Inflammatory macrophage treated with lipopolysaccharide for 1 hour (primary cell): ENCODE results near the gene ANG.
"Not testable (repeated sequence)": the region's sequence is repeated elsewhere in the genome, so short reads cannot be mapped to it uniquely, and the experiment has no call there.

Experiments
- DNase-seq, 2 donors: peaks; one replicate each; pipeline ENCODE4 v3.0.0-alpha.2; 2020 to 2022

ANG gene

GRCh38 chr14:20700965-20701364, 12.4 kb downstream of the ANG start:
- DNase-seq, result not testable (repeated sequence)

DNA sequence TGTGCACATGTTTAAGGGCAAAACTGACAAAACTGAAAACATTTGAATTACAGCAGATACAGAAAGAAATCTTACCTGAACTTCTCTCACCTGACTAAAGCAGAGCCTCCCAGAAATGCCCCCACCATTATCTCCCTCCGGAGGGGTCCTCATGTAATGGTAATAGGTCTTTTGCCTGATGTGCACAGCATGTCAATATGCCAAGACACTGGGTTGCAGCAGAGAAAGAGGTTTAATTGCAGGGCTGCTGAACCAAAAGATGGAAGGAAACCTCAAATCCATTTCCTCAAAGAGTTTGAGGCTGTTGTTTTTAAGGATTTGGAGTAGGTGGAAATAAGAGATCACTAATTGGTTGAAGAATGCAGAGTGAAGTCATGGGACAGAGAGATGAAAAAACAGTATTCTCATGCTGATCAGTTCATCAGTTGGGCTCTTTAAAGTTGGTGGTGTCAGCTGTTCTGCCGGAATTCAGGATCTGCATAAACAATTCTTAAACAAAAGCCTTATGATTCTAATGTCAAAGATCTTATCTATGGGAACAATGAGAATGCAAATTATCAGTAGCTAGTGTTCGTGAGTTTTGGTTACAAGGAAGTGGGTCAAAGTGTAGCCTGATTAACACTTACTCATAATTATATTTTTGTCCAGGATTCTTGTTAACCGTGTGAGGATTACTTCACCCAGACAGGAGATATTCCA, 18.2 kb downstream of the ANG start:
- no peak for DNase-seq

GRCh38 chr14:20707622-20708021, 19.1 kb downstream of the ANG start:
- DNase-seq, result peak in 1 of 2 donors; percentile 59

- no peak for DNase-seq
These were observed 22.7 kb downstream of the ANG start for GRCh38 chr14:20711261-20711660.

GRCh38 chr14:20711685-20712084, 23.1 kb downstream of the ANG start:
- DNase-seq, result no peak

GRCh38 chr14:20712904-20713303, 24.3 kb downstream of the ANG start:
- DNase-seq, result no peak

GRCh38 chr14:20714593-20715250, 26.2 kb downstream of the ANG start:
- DNase-seq, result peak; percentile 86 to 90

- DNase-seq, result no peak
These were observed 31.2 kb downstream of the ANG start for GRCh38 chr14:20719777-20720176.

GRCh38 chr14:20720741-20721140, 32.2 kb downstream of the ANG start:
- DNase-seq, result no peak

DNA sequence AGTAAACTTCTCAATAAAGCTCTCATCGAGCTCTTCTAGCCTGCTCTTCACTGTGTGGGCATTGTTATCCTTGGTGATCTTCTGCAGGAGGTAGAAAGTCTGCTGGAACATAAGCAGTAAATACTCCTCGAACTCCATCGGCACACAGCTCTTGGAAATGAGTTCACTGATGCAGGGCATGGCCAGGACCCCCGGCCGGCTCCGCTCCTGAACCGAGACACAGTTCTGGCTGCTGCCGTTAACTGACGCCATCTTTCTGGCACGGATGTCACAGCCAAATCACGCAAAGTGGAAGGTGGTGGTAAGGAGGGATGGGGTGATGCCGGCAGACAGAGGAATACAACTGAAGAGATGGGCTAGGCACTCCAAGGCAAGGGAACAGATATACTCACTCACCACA, 33.5 kb downstream of the ANG start:
- no peak for DNase-seq

DNA sequence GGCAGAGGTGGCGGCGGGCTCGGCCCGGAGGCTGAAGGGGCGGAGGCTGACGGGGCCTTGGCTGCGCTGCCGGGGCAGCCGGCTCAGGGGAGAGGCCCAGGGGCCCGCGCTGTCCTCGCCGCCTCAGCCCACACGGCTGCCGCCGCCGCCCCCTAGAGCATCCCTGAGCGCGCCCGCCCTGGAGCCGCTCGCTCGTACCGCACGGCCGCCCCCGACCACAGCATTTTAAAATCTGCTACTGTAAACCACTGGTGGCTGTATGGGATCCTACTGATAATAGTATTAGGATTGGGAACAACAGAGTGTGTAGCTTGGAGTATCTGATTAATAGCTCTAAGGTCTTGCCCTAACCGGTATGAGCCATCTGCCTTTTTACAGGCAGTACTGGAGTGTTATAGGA, 34.9 kb downstream of the ANG start:
- no peak for DNase-seq

GRCh38 chr14:20726121-20726520, 37.6 kb downstream of the ANG start:
- peak in 1 of 2 donors; percentile 2 for DNase-seq

- DNase-seq, result no peak
These were observed 38.0 kb downstream of the ANG start for GRCh38 chr14:20726531-20726930.

- DNase-seq, result peak in 1 of 2 donors; percentile 50
These were observed 42.3 kb downstream of the ANG start for GRCh38 chr14:20730891-20731290.

- DNase-seq, result no peak
These were observed 43.9 kb downstream of the ANG start for GRCh38 chr14:20732477-20732876.

- DNase-seq, result peak in 1 of 2 donors; percentile 30
These were observed 44.5 kb downstream of the ANG start for GRCh38 chr14:20732979-20733635.

- DNase-seq, result no peak
These were observed 45.3 kb downstream of the ANG start for GRCh38 chr14:20733684-20734429.

DNA sequence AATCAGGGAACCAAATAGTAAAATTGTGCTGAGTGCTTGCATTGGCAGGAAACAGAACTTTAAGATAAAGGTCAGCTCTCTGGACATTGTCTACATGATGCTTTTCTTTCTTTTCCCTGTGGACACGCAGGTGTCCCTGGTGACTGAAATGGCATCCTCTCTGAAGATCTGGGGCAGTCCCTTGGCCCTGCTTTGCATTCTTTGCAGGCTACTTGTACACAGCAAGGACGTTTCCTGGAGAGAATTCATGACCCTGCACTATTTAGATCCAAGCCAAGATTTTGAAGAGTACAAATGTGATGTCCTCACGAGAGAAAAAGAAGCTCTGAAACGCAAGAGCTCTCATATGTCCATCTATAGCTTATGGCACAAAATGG, 45.9 kb downstream of the ANG start:
- DNase-seq, result no peak

DNA sequence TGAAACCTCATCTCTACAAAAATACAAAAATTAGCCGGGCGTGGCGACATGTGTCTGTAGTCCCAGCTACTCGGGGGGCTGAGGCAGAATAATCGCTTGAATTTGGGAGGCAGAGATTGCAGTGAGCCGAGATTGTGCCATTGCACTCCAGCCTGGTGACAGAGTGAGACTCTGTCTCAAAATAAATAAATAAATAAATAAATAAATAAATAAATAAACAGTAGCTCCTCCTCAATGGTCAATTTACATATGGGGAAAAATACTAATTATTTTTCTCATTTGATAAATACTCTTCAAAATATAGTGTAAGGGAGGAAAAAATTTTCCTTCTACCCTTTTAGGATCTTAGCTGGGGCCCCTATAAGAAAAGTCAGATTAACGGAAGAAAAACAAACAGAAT, 49.7 kb downstream of the ANG start:
- DNase-seq, result not testable (repeated sequence)

- DNase-seq, result no peak
These were observed 53.6 kb downstream of the ANG start for GRCh38 chr14:20742132-20742531.

DNA sequence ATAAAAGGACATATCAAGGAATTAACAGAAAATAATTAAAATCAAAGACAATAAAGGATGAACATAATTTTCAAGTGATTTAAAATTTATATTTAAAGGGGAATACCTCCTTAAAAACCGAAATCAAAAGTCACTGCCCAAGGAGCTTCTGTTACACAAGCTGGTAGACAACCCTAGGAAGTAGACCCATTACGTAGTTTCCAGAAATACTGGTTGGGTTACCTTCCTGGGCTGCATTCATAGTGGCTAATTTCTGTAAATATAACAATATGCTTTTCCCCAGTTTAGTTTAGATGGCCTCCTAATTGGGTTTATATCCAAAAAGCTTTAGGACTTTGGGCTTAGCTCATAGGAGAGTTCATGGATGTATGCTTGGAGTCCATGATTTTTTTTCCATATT, 55.0 kb downstream of the ANG start:
- DNase-seq, result no peak
